Measurements from ENCODE around the gene UFSP2.

UFSP2 gene

DNA sequence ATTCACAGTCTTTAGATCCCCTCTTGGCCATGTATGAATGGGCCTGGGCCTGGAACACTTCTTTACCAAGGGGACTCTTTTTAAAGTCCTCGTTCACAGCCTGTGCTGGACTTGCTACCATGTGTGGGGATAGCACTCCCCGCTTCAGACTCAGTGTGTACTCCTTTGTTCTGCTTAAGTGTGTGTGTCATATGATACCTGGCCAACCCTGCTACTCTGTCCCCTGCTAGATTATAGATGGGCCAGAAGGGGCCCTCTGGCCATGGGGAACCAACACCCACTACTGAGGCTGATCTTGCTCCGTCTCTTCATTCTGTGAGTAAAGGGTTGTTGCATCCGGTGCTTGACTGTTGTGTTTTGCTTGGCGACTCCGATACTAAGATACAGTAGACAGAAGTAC is 37.8 kb upstream of the UFSP2 start:
- Histone ChIP-seq H3K4me1 (ENCODE audit: control insufficient read depth, low read length) (no peaks in the 10 kb centered on the region), H3F3A (ENCODE audit: control insufficient read depth, insufficient read depth) (no peaks in the 10 kb centered on the region), H3K36me3 (ENCODE audit: control insufficient read depth, low read length) (no peaks in the 10 kb centered on the region), H3K9me3 (ENCODE audit: control insufficient read depth, insufficient read depth, low read length) (no peaks in the 10 kb centered on the region), H3K4me2 (ENCODE audit: low read length) (no peak overlapping the region), H3K27ac (ENCODE audit: low read depth, low read length) (no peak overlapping the region), H3K79me2 (ENCODE audit: control insufficient read depth, low read length) (no peaks in the 10 kb centered on the region), H3K4me3 (ENCODE audit: low read length) (no peak overlapping the region), H4K20me1 (ENCODE audit: control insufficient read depth, insufficient read depth, low read depth, low read length) (no peaks in the 10 kb centered on the region), H3K27me3 (ENCODE audit: control insufficient read depth, low read length) (peaks cover 31% of the 10 kb centered on the region), H3K9me2 (replicated peaks; ENCODE audit: control insufficient read depth, low read length) (no peaks in the 10 kb centered on the region)
- no peak for TF ChIP-seq EZH2phosphoT487 (IDR thresholded peaks at IDR 0.05; ENCODE audit: borderline replicate concordance, low read length)
- TF ChIP-seq, protein P1, sequence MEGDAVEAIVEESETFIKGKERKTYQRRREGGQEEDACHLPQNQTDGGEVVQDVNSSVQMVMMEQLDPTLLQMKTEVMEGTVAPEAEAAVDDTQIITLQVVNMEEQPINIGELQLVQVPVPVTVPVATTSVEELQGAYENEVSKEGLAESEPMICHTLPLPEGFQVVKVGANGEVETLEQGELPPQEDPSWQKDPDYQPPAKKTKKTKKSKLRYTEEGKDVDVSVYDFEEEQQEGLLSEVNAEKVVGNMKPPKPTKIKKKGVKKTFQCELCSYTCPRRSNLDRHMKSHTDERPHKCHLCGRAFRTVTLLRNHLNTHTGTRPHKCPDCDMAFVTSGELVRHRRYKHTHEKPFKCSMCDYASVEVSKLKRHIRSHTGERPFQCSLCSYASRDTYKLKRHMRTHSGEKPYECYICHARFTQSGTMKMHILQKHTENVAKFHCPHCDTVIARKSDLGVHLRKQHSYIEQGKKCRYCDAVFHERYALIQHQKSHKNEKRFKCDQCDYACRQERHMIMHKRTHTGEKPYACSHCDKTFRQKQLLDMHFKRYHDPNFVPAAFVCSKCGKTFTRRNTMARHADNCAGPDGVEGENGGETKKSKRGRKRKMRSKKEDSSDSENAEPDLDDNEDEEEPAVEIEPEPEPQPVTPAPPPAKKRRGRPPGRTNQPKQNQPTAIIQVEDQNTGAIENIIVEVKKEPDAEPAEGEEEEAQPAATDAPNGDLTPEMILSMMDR (IDR thresholded peaks at IDR 0.05; ENCODE audit: low read depth, low read length, poor library complexity, severe bottlenecking) = no peak

DNA sequence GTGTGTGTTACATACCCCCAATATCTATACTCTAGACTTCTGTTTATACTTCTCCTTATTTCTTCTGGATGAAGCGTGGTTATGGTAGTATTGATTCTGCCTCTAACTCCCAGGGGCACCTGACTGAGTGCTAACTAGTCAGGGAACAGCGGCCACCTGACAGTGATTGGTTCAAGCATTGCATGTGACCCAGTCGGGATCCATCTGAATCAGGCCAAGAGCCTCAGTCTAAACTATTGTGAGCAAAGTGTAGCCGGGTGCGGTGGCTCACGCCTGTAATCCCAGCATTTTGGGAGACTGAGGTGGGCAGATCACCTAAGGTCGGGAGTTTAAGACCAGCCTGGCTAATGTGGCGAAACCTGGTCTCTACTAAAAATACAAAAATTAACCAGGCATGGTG is 35.8 kb upstream of the UFSP2 start:
- no peaks in the 10 kb centered on the region for H3K36me3 ChIP-seq (ENCODE audit: control insufficient read depth, low read length)
- H3K4me1 ChIP-seq (ENCODE audit: control insufficient read depth, low read length) = no peaks in the 10 kb centered on the region
- H3K4me2 ChIP-seq (ENCODE audit: low read length) = no peak overlapping the region
- H4K20me1 ChIP-seq (ENCODE audit: control insufficient read depth, insufficient read depth, low read depth, low read length) = no peaks in the 10 kb centered on the region
- no peak overlapping the region for H3K27ac ChIP-seq (ENCODE audit: low read depth, low read length)
- no peaks in the 10 kb centered on the region for H3K9me2 ChIP-seq (replicated peaks; ENCODE audit: control insufficient read depth, low read length)
- H3K9me3 ChIP-seq (ENCODE audit: control insufficient read depth, insufficient read depth, low read length) = no peaks in the 10 kb centered on the region
- no peaks in the 10 kb centered on the region for H3K79me2 ChIP-seq (ENCODE audit: control insufficient read depth, low read length)
- H3K4me3 ChIP-seq (ENCODE audit: low read length) = no peak overlapping the region
- H3K27me3 ChIP-seq (ENCODE audit: control insufficient read depth, low read length) = peaks cover 25% of the 10 kb centered on the region
- no peaks in the 10 kb centered on the region for H3F3A ChIP-seq (ENCODE audit: control insufficient read depth, insufficient read depth)
- no peak for TF ChIP-seq EZH2phosphoT487 (IDR thresholded peaks at IDR 0.05; ENCODE audit: borderline replicate concordance, low read length)

DNA sequence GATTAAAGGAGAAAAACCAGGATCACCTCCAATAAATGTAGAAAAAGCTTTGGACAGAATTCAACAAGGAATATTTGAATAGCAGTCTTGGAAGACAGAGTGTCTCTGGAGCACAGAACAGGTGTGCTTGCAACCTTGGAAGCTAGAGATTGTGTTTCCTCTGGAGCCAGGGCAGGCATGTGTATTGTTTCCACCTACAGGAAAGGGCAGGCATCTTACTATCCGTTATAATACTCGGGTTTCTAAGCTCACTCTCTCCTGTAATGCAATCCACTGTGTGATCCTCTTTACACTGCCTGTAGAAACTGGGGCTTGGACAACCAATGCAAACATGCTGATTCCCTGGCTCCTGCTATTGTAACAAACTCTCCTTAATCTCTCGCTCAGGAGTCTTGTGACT is 31.4 kb upstream of the UFSP2 start:
- Histone ChIP-seq H4K20me1 (ENCODE audit: control insufficient read depth, insufficient read depth, low read depth, low read length) (no peaks in the 10 kb centered on the region), H3K27ac (ENCODE audit: low read depth, low read length) (no peak overlapping the region), H3K9me2 (replicated peaks; ENCODE audit: control insufficient read depth, low read length) (no peaks in the 10 kb centered on the region), H3F3A (ENCODE audit: control insufficient read depth, insufficient read depth) (no peaks in the 10 kb centered on the region), H3K27me3 (ENCODE audit: control insufficient read depth, low read length) (peaks cover 29% of the 10 kb centered on the region), H3K4me1 (ENCODE audit: control insufficient read depth, low read length) (no peaks in the 10 kb centered on the region), H3K79me2 (ENCODE audit: control insufficient read depth, low read length) (no peaks in the 10 kb centered on the region), H3K4me2 (ENCODE audit: low read length) (no peak overlapping the region), H3K4me3 (ENCODE audit: low read length) (no peak overlapping the region), H3K36me3 (ENCODE audit: control insufficient read depth, low read length) (no peaks in the 10 kb centered on the region), H3K9me3 (ENCODE audit: control insufficient read depth, insufficient read depth, low read length) (no peaks in the 10 kb centered on the region)
- TF ChIP-seq EZH2phosphoT487 (IDR thresholded peaks at IDR 0.05; ENCODE audit: borderline replicate concordance, low read length) = no peak
- TF ChIP-seq, protein P1 (IDR thresholded peaks at IDR 0.05; ENCODE audit: low read depth, low read length, poor library complexity, severe bottlenecking) = no peak

DNA sequence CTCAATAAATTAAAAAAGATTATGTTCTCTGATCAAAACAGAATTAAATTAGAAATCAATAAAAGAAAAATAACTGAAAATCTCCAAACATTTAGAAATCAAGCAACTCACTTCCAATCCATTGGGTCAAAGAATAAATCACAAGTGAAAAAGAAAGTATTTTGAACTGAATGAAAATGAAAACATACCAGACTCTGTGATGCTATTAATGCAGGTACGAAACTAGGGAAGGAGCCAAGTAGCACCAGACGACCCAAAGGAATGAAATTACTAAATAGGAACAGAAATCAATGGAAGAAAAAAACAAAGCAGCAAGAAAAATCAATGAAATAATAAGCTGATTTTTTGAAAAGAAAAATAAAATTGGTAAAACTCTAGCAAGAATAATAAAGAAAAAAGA is 30.4 kb upstream of the UFSP2 start:
- no peak for TF ChIP-seq EZH2phosphoT487 (IDR thresholded peaks at IDR 0.05; ENCODE audit: borderline replicate concordance, low read length)
- TF ChIP-seq, protein P1 (IDR thresholded peaks at IDR 0.05; ENCODE audit: low read depth, low read length, poor library complexity, severe bottlenecking) = no peak

More for the DNA sequence above, 30.4 kb upstream of the UFSP2 start:
- no peaks in the 10 kb centered on the region for H3K9me2 ChIP-seq (replicated peaks; ENCODE audit: control insufficient read depth, low read length)
- no peaks in the 10 kb centered on the region for H3K79me2 ChIP-seq (ENCODE audit: control insufficient read depth, low read length)
- H3K27ac ChIP-seq (ENCODE audit: low read depth, low read length) = no peak overlapping the region
- H4K20me1 ChIP-seq (ENCODE audit: control insufficient read depth, insufficient read depth, low read depth, low read length) = no peaks in the 10 kb centered on the region
- H3F3A ChIP-seq (ENCODE audit: control insufficient read depth, insufficient read depth) = no peaks in the 10 kb centered on the region
- H3K27me3 ChIP-seq (ENCODE audit: control insufficient read depth, low read length) = peaks cover 33% of the 10 kb centered on the region
- no peaks in the 10 kb centered on the region for H3K9me3 ChIP-seq (ENCODE audit: control insufficient read depth, insufficient read depth, low read length)
- H3K4me2 ChIP-seq (ENCODE audit: low read length) = no peak overlapping the region
- no peak overlapping the region for H3K4me3 ChIP-seq (ENCODE audit: low read length)
- H3K36me3 ChIP-seq (ENCODE audit: control insufficient read depth, low read length) = no peaks in the 10 kb centered on the region
- H3K4me1 ChIP-seq (ENCODE audit: control insufficient read depth, low read length) = no peaks in the 10 kb centered on the region
